Endothelial cell of umbilical vein (primary cell): ENCODE measurements around the gene GNAS-AS1.

ENCODE experiments used
- CTCF ChIP-seq, 2 donors: IDR thresholded peaks; 1 replicate in 1 of 2; 2 replicates in 1 of 2; pipeline ENCODE4 v1.5.1; 2011; ENCODE audit warnings: low read length in 2 of 2, mild to moderate bottlenecking in 2 of 2, moderate library complexity in 2 of 2, control low read depth in 1 of 2, inconsistent platforms in 1 of 2, low read depth in 1 of 2; ENCODE audit not compliant: insufficient read depth in 1 of 2; ENCODE audit errors: extremely low read depth in 1 of 2
- EZH2 ChIP-seq: IDR thresholded peaks from 2 replicates; pipeline ENCODE4 v1.6.1; 2012; ENCODE audit warnings: borderline replicate concordance, low read depth, mild to moderate bottlenecking, moderate library complexity, low read length, inconsistent platforms; ENCODE audit not compliant: severe bottlenecking
- FOS ChIP-seq: IDR thresholded peaks from 2 replicates; pipeline ENCODE4 v1.6.1; 2011; ENCODE audit warnings: mild to moderate bottlenecking, low read length, moderate library complexity, borderline replicate concordance; ENCODE audit not compliant: insufficient read depth
- GATA2 ChIP-seq: IDR thresholded peaks from 2 replicates; pipeline ENCODE4 v1.7.0; 2011; ENCODE audit warnings: low read depth, mild to moderate bottlenecking, moderate library complexity, mixed read lengths, low read length; ENCODE audit not compliant: insufficient read length, insufficient read depth
- JUN ChIP-seq: IDR thresholded peaks from 2 replicates; pipeline ENCODE4 v1.6.1; 2011; ENCODE audit warnings: borderline replicate concordance, low read depth; ENCODE audit not compliant: insufficient read length, insufficient read depth
- MAX ChIP-seq: IDR thresholded peaks from 2 replicates; pipeline ENCODE4 v1.6.1; 2011; ENCODE audit not compliant: insufficient read depth, insufficient read length
- POLR2A ChIP-seq: IDR thresholded peaks from 2 replicates; pipeline ENCODE4 v1.6.1; 2012; ENCODE audit warnings: low read depth, mild to moderate bottlenecking, control low read depth, low read length
- POLR2AphosphoS5 ChIP-seq: IDR thresholded peaks from 2 replicates; pipeline ENCODE4 v1.6.1; 2012; ENCODE audit warnings: low read depth, mild to moderate bottlenecking, control low read depth, low read length, moderate library complexity; ENCODE audit not compliant: insufficient read depth

- TF ChIP-seq CTCF (IDR thresholded peaks at IDR 0.05; ENCODE audit: extremely low read depth in 1 of 2, insufficient read depth in 1 of 2, low read depth in 1 of 2, low read length in 2 of 2) (no peak), POLR2A (peak; percentile 25), EZH2 (no peak), MAX (no peak), POLR2AphosphoS5 (peak; percentile 30), JUN (no peak), GATA2 (no peak), FOS (no peak)
These were observed 39.9 kb upstream of the GNAS-AS1 start for GRCh38 chr20:58890518-58891085.
